ENCODE measurements around the gene KIAA1671. TPM values are rescaled to one million over a fixed set of nuclear protein-coding genes. Genes with fewer than 3 reads are reported as not detected.

The KIAA1671 gene
- total and polyA plus RNA-seq, 2 of the 13 experiments (the other 11 are each of a cell fraction or from before 2014, with no cell fraction given): 13.5 to 13.6 TPM

DNA sequence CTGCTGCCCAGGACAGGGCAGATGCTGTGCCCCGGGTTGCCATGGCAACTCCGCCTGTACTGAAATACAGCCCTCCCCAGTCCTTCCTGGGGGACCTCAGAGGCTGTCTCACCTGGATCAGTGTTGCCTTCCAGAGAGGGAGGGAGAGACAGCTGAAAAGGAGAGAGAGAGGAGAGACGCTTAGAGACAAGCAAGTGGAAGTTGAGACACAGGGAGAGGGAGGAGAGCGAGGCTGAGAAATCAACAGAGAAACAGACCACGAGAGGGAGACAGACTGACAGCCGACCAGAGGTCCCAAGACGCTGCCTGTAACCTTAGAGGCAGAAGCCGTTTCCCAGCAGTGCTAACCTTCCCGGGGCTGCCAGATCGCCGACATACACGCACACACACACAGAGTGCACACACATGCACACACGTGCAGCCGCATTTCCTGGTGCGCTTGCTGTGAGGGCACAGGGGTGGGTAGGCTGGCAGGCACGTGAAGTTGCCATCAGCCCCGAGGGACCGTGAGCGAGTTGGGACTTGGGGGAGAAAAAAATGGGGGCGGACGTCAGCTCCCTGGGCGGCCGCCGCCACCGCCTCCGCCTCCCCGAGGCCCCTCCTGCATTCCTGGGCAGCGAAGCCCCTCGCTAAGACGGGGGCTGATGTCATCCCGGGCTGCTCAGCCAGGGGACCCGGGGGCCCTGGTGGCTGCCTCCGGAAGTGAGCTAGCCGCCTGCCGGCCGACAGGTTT is 158.5 kb downstream of the KIAA1671 start (continued):
- TF ChIP-seq, protein P1, sequence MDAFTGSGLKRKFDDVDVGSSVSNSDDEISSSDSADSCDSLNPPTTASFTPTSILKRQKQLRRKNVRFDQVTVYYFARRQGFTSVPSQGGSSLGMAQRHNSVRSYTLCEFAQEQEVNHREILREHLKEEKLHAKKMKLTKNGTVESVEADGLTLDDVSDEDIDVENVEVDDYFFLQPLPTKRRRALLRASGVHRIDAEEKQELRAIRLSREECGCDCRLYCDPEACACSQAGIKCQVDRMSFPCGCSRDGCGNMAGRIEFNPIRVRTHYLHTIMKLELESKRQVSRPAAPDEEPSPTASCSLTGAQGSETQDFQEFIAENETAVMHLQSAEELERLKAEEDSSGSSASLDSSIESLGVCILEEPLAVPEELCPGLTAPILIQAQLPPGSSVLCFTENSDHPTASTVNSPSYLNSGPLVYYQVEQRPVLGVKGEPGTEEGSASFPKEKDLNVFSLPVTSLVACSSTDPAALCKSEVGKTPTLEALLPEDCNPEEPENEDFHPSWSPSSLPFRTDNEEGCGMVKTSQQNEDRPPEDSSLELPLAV (CRISPR knock-in tag; conservative IDR thresholded peaks at IDR 0.05; ENCODE audit: low read depth): no peak
- TF ChIP-seq ZNF34 (CRISPR knock-in tag; IDR thresholded peaks at IDR 0.05; ENCODE audit: borderline replicate concordance): no peak
- peak; percentile 81 for TF ChIP-seq SAP130 (CRISPR knock-in tag; IDR thresholded peaks at IDR 0.05; ENCODE audit: low read depth)
- TF ChIP-seq, protein P2, sequence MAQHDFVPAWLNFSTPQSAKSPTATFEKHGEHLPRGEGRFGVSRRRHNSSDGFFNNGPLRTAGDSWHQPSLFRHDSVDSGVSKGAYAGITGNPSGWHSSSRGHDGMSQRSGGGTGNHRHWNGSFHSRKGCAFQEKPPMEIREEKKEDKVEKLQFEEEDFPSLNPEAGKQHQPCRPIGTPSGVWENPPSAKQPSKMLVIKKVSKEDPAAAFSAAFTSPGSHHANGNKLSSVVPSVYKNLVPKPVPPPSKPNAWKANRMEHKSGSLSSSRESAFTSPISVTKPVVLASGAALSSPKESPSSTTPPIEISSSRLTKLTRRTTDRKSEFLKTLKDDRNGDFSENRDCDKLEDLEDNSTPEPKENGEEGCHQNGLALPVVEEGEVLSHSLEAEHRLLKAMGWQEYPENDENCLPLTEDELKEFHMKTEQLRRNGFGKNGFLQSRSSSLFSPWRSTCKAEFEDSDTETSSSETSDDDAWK (CRISPR knock-in tag; IDR thresholded peaks at IDR 0.05): no peak
- no peak for TF ChIP-seq CENPX (CRISPR knock-in tag; IDR thresholded peaks at IDR 0.05)
- TF ChIP-seq, protein P3, sequence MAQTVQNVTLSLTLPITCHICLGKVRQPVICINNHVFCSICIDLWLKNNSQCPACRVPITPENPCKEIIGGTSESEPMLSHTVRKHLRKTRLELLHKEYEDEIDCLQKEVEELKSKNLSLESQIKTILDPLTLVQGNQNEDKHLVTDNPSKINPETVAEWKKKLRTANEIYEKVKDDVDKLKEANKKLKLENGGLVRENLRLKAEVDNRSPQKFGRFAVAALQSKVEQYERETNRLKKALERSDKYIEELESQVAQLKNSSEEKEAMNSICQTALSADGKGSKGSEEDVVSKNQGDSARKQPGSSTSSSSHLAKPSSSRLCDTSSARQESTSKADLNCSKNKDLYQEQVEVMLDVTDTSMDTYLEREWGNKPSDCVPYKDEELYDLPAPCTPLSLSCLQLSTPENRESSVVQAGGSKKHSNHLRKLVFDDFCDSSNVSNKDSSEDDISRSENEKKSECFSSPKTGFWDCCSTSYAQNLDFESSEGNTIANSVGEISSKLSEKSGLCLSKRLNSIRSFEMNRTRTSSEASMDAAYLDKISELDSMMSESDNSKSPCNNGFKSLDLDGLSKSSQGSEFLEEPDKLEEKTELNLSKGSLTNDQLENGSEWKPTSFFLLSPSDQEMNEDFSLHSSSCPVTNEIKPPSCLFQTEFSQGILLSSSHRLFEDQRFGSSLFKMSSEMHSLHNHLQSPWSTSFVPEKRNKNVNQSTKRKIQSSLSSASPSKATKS (CRISPR knock-in tag; IDR thresholded peaks at IDR 0.05): no peak
- no peak for TF ChIP-seq ADNP (CRISPR knock-in tag; IDR thresholded peaks at IDR 0.05)
- peak; percentile 96 for TF ChIP-seq ZNF317 (CRISPR knock-in tag; IDR thresholded peaks at IDR 0.05)
- no peak for TF ChIP-seq CCAR2 (optimal IDR thresholded peaks at IDR 0.05; ENCODE audit: low read depth, low read length)
- TF ChIP-seq ESRRA (CRISPR knock-in tag; IDR thresholded peaks at IDR 0.05; ENCODE audit: low read depth): no peak
- no peak; the same call in 1 of the 2 replicates for TF ChIP-seq POLR2G (IDR thresholded peaks at IDR 0.05; ENCODE audit: low read depth, low read length)
- no peak for TF ChIP-seq NR2F2 (IDR thresholded peaks at IDR 0.05; ENCODE audit: borderline replicate concordance, low read depth)
- no peak for TF ChIP-seq WIZ (CRISPR knock-in tag; IDR thresholded peaks at IDR 0.05)
- TF ChIP-seq, protein P4, sequence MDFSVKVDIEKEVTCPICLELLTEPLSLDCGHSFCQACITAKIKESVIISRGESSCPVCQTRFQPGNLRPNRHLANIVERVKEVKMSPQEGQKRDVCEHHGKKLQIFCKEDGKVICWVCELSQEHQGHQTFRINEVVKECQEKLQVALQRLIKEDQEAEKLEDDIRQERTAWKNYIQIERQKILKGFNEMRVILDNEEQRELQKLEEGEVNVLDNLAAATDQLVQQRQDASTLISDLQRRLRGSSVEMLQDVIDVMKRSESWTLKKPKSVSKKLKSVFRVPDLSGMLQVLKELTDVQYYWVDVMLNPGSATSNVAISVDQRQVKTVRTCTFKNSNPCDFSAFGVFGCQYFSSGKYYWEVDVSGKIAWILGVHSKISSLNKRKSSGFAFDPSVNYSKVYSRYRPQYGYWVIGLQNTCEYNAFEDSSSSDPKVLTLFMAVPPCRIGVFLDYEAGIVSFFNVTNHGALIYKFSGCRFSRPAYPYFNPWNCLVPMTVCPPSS (IDR thresholded peaks at IDR 0.05): no peak
- TF ChIP-seq ZBTB1 (CRISPR knock-in tag; IDR thresholded peaks at IDR 0.05; ENCODE audit: borderline replicate concordance): no peak
- no peak for TF ChIP-seq ZNF883 (CRISPR knock-in tag; IDR thresholded peaks at IDR 0.05; ENCODE audit: not compliant biosample characterization)
- TF ChIP-seq ZMYM4 (CRISPR knock-in tag; IDR thresholded peaks at IDR 0.05): no peak
- no peak for TF ChIP-seq PRPF4 (IDR thresholded peaks at IDR 0.05; ENCODE audit: low read depth, low read length, poor library complexity, severe bottlenecking)
- no peak for TF ChIP-seq SIX1 (CRISPR knock-in tag; IDR thresholded peaks at IDR 0.05; ENCODE audit: borderline replicate concordance)
- TF ChIP-seq ZNF24 (IDR thresholded peaks at IDR 0.05): no peak
- TF ChIP-seq, protein P5, sequence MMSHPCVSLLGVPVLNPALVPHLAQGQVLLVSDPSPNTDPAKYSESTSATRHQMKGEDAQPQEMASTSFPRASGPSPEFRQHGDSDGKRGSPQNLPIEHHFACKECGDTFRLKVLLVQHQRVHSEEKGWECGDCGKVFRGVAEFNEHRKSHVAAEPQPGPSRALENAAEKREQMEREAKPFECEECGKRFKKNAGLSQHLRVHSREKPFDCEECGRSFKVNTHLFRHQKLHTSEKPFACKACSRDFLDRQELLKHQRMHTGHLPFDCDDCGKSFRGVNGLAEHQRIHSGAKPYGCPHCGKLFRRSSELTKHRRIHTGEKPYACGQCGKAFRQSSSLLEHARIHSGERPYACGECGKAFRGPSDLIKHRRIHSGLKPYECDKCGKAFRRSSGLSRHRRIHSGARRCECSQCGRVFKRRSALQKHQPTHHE (CRISPR knock-in tag; IDR thresholded peaks at IDR 0.05; ENCODE audit: borderline replicate concordance): no peak
- 0 out of 2 replicates have a peak, but pooled peaks have one; percentile 11 for TF ChIP-seq MEF2D (CRISPR knock-in tag; IDR thresholded peaks at IDR 0.05)
- TF ChIP-seq ZNF781 (CRISPR knock-in tag; IDR thresholded peaks at IDR 0.05; ENCODE audit: borderline replicate concordance, not compliant biosample characterization): peak; percentile 31
